ENCODE measurements around the gene TDRD9. TPM values are rescaled to one million over a fixed set of nuclear protein-coding genes. Genes with fewer than 3 reads are reported as not detected.

Gene TDRD9
- total RNA-seq, 6 experiments from 2014 or later = 0.31 to 0.86 (median 0.43) TPM; not detected in 1

DNA sequence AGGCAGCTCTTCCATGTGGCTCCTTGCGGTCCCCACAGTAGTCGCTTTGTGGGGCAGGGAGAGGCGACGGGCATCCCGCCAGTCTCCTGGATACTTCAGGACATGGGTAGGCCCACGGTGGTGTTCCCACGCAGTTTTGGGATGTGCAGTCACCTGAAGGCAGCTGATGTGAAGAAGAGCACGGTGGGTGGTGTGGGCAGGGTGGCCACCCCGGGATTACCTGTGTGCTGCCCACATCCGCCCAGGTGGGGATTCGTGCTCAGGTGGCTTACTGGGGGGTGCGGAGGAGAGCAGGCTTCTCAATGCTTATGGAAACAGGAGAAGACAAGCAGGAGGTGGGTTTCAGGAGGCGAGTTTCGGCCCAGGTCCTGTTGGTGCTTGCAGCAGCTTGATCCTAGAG, 28.4 kb upstream of the TDRD9 start:
- Histone ChIP-seq H3K27me3 (no peaks in the 10 kb centered on the region), H3K36me3 (no peaks in the 10 kb centered on the region), H3K9me3 (no peaks in the 10 kb centered on the region), H3K4me1 (peaks cover 0 to 23% (median 8%) of the 10 kb centered on the region in 4 donors), H3K27ac (no peak overlapping the region), H3K4me3 (no peak overlapping the region)
- intact Hi-C loops (cut with DNase I) = no loop called here
- ATAC-seq (no peak), DNase-seq (no peak)
- TF ChIP-seq, protein P1, sequence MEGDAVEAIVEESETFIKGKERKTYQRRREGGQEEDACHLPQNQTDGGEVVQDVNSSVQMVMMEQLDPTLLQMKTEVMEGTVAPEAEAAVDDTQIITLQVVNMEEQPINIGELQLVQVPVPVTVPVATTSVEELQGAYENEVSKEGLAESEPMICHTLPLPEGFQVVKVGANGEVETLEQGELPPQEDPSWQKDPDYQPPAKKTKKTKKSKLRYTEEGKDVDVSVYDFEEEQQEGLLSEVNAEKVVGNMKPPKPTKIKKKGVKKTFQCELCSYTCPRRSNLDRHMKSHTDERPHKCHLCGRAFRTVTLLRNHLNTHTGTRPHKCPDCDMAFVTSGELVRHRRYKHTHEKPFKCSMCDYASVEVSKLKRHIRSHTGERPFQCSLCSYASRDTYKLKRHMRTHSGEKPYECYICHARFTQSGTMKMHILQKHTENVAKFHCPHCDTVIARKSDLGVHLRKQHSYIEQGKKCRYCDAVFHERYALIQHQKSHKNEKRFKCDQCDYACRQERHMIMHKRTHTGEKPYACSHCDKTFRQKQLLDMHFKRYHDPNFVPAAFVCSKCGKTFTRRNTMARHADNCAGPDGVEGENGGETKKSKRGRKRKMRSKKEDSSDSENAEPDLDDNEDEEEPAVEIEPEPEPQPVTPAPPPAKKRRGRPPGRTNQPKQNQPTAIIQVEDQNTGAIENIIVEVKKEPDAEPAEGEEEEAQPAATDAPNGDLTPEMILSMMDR (IDR thresholded peaks at IDR 0.05) = no peak
- TF ChIP-seq POLR2A (IDR thresholded peaks at IDR 0.05) = no peak
- 87% methylated on average over 4 of the region's 14 CpGs for WGBS (ENCODE audit: insufficient coverage, low coverage, low lambda C conversion rate, missing lambda C conversion rate)

DNA sequence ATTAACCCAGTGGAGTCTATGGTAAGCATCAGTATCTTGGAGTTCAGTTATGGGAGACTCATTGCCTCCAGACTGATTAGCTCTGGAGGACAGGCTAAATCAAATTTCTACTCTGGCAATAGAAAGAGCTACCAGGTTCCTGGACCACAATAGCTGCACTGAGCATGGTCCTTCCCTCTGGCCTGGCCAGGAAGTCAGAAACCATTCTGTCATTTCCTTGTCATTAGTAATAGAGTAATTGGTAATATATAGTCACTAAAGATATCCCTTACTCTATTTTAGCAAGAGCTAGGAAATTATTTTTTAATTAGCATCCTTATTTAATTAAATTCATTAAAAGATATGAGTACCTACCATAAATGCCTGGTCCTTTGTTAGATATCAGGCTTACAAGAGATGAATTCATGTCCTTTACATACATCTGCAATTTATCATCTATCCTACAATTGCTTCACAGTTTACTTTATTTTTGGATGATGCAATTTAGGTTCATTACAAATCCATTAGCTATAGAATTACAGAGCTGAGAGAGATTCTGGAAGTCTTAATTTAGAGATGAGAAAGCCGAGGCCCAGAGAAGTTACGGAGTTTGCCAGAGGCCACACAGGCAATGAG, 23.7 kb upstream of the TDRD9 start:
- Histone ChIP-seq H3K36me3 (no peaks in the 10 kb centered on the region), H3K27me3 (no peaks in the 10 kb centered on the region), H3K4me1 (peaks cover 0 to under 1% (median 0%) of the 10 kb centered on the region in 4 donors), H3K9me3 (no peaks in the 10 kb centered on the region), H3K27ac (no peak overlapping the region), H3K4me3 (no peak overlapping the region)
- 91% methylated on average over 2 of the region's 2 CpGs for WGBS (ENCODE audit: insufficient coverage, low coverage, low lambda C conversion rate, missing lambda C conversion rate)
- no peak for DNase-seq
- TF ChIP-seq POLR2A (IDR thresholded peaks at IDR 0.05) = no peak
- TF ChIP-seq, protein P1 (IDR thresholded peaks at IDR 0.05) = no peak
- ATAC-seq = no peak
- intact Hi-C loops (cut with DNase I) = no loop called here

DNA sequence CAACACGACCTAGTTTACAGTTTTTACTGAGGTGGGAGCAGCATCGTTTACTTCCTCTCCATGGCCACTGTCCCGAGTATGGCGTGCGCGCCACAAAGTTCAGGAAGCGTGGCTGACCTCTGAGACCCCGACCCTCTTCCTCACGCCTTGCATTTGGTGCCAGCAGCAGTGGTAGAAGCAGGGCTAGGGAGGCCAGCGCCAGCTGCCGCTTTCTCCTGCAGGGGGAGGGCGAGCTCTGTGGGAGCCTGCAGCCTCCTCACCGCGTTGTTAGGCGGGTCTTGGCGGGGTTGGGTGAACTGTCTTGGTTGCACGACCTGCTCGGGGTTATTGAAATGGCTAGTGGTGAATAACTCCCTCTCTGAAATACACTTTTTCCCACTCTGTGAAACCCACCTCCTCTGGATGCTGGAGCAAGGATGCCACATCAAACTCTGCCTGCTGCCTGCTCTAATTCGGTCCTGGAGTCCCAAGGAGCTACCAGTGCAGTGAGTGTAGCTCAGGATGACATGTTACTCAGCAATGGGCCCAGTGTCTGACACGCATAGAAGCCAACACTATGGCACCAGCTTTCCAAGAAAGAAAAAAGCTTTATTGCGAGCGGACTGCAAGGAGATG, 22.3 kb upstream of the TDRD9 start:
- no peak overlapping the region for H3K27ac ChIP-seq
- no peaks in the 10 kb centered on the region for H3K36me3 ChIP-seq
- WGBS (ENCODE audit: insufficient coverage, low coverage, low lambda C conversion rate, missing lambda C conversion rate) = 46% methylated on average over 12 of the region's 22 CpGs
- DNase-seq (no peak), ATAC-seq (no peak)
- intact Hi-C loops (cut with DNase I) = no loop called here
- H3K4me1 ChIP-seq = peaks cover 0 to 11% (median 3%) of the 10 kb centered on the region in 4 donors
- TF ChIP-seq, protein P1 (IDR thresholded peaks at IDR 0.05) = no peak
- TF ChIP-seq POLR2A (IDR thresholded peaks at IDR 0.05) = no peak
- H3K9me3 ChIP-seq = no peaks in the 10 kb centered on the region
- H3K4me3 ChIP-seq = no peak overlapping the region
- no peaks in the 10 kb centered on the region for H3K27me3 ChIP-seq

DNA sequence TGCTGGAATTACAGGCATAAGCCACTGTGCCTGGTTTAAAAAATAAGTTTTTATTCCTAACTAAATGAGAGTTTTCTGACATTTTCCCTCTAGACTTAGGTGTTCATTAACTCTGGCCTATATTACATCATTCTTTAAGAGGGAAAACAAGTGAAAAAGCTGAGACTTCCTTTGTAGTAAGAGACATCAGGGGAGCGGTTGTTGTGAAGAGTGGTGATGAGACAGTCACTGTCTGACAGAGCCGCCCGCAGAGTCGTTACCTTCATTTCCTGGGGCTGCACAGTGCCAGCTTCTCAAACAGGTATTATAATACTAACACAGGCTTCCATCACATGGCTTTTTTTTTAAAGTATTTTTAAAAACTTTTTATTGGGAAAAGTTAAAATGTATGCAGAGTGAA, 19.7 kb upstream of the TDRD9 start:
- no peak for ATAC-seq
- no peak overlapping the region for H3K4me3 ChIP-seq
- 52% methylated on average over 4 of the region's 4 CpGs for WGBS (ENCODE audit: insufficient coverage, low coverage, low lambda C conversion rate, missing lambda C conversion rate)
- H3K27me3 ChIP-seq = no peaks in the 10 kb centered on the region
- DNase-seq = no peak
- peaks cover 0 to 22% (median 5%) of the 10 kb centered on the region in 4 donors for H3K36me3 ChIP-seq
- no peak overlapping the region for H3K27ac ChIP-seq
- peaks cover 0 to 11% (median 3%) of the 10 kb centered on the region in 4 donors for H3K4me1 ChIP-seq
- no peaks in the 10 kb centered on the region for H3K9me3 ChIP-seq
- no peak for TF ChIP-seq POLR2A (IDR thresholded peaks at IDR 0.05)
- TF ChIP-seq, protein P1 (IDR thresholded peaks at IDR 0.05) = no peak
- intact Hi-C loops (cut with DNase I) = no loop called here
